Activated T-helper 2 cell treated with anti-CD3 and anti-CD28 coated beads, Interferon-gamma antibody, Interleukin-2, Interleukin-4, amounts not matched to agents 10 μg/mL and 5 μg/mL and 100 μg/mL, durations not matched to agents 14 hours and 24 hours and 36 hours (primary cell): ENCODE results near the gene MAP2K1. TPM values are rescaled to one million over a fixed set of nuclear protein-coding genes. Genes with fewer than 3 reads are reported as not detected.
"Not testable (repeated sequence)": the region's sequence is repeated elsewhere in the genome, so short reads cannot be mapped to it uniquely, and the experiment has no call there.

ENCODE experiments used
- DNase-seq: peaks from one replicate; pipeline ENCODE4 v3.0.0; 2021; ENCODE audit warnings: low spot score
- H3K27ac Mint-ChIP-seq: one replicate; pipeline ENCODE4 v1.8.0; 2021; ENCODE audit warnings: mixed read lengths
- H3K27me3 Mint-ChIP-seq: one replicate; pipeline ENCODE4 v1.8.0; 2021; ENCODE audit warnings: low read depth, mixed read lengths
- H3K36me3 Mint-ChIP-seq: one replicate; pipeline ENCODE4 v1.8.0; 2021; ENCODE audit warnings: low read depth, mixed read lengths
- H3K4me1 Mint-ChIP-seq: one replicate; pipeline ENCODE4 v1.8.0; 2021; ENCODE audit warnings: low read depth, mixed read lengths
- H3K4me3 Mint-ChIP-seq: one replicate; pipeline ENCODE4 v1.8.0; 2021; ENCODE audit warnings: low read depth, mild to moderate bottlenecking, moderate library complexity, mixed read lengths
- H3K9me3 Mint-ChIP-seq: one replicate; pipeline ENCODE4 v1.8.0; 2021; ENCODE audit warnings: mixed read lengths
- intact Hi-C: fragments of 100-400 bp; cut with micrococcal nuclease; formaldehyde crosslinking; loops from one replicate; pipeline ENCODE4 v1.15.1; 2023
- total RNA-seq: library from RNA; stranded (reverse); gene quantifications from 2 replicates; pipeline ENCODE4 v1.2.3, GENCODE V29; 2022

Gene MAP2K1
- 107 and 111 TPM in 2 replicates for total RNA-seq

GRCh38 chr15:66386204-66387123 is at the start of gene MAP2K1:
TSS of gene MAP2K1 (plus strand) at chr15:66386912. CDS start at chr15:66387348, 436 bp downstream.
- H3K4me1 Mint-ChIP-seq = peaks cover 39% of the 10 kb centered on the region
- no peaks in the 10 kb centered on the region for H3K9me3 Mint-ChIP-seq
- no peaks in the 10 kb centered on the region for H3K27me3 Mint-ChIP-seq

DNA sequence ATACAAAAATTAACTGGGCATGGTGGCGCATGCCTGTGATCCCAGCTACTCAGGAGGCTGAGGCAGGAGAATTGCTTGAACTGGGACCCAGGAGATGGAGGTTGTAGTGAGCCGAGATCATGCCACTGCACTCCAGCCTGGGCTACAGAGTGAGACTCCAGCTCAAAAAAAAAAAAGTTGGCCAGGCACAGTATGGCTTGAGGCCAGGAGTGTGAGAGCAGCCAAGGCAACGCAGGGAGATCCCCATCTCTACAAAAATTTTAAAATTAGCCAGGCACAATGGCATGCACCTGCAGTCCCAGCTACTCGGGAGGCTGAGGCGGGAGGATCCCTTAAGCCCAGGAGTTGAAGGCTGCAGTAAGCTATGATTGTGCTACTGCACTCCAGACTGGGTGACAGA is 38.2 kb upstream of the MAP2K1 start:
- H3K4me1 Mint-ChIP-seq, H3K4me3 Mint-ChIP-seq, H3K9me3 Mint-ChIP-seq, intact Hi-C loops, H3K27me3 Mint-ChIP-seq, H3K27ac Mint-ChIP-seq, DNase-seq: not testable (repeated sequence)
- H3K36me3 Mint-ChIP-seq = peaks cover 44% of the 10 kb centered on the region

More at GRCh38 chr15:66386204-66387123, at the start of gene MAP2K1:
- peak; percentile 98 for DNase-seq
- intact Hi-C loops = loop anchor here (1.0 to 2.0 kb wide), 4 partner anchors 14 to 111 kb away; partner anchors contain the start of genes SNAPC5 and TIPIN
- Mint-ChIP-seq H3K36me3 (peaks cover 32% of the 10 kb centered on the region), H3K4me3 (peak within 1 kb of the TSS; percentile 99), H3K27ac (peak within 1 kb of the TSS; percentile 99)

DNA sequence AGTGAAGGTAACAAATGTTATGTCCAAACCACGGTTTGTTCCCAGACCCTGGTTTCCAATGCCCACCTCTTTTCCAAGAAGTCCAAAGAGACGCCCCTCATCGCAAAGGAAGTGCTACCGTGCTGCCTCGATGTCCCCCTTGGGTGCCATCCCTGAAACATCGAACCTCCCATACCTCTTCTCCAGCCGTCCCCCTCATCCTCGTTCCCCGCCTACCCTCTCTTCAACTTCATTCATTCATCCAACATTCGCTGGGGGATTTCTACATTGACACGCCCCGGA is 30.7 kb upstream of the MAP2K1 start:
- H3K36me3 Mint-ChIP-seq = peaks cover 24% of the 10 kb centered on the region
- intact Hi-C loops = loop anchor here (1.0 kb wide), 3 partner anchors 14 to 141 kb away; partner anchors contain the start of genes MAP2K1 and SNAPC5
- peak overlapping the region; percentile 97 for H3K27ac Mint-ChIP-seq
- peaks cover 25% of the 10 kb centered on the region for H3K4me1 Mint-ChIP-seq
- no peaks in the 10 kb centered on the region for H3K27me3 Mint-ChIP-seq
- H3K9me3 Mint-ChIP-seq = no peaks in the 10 kb centered on the region
- DNase-seq = no peak
- H3K4me3 Mint-ChIP-seq = peak overlapping the region; percentile 97

DNA sequence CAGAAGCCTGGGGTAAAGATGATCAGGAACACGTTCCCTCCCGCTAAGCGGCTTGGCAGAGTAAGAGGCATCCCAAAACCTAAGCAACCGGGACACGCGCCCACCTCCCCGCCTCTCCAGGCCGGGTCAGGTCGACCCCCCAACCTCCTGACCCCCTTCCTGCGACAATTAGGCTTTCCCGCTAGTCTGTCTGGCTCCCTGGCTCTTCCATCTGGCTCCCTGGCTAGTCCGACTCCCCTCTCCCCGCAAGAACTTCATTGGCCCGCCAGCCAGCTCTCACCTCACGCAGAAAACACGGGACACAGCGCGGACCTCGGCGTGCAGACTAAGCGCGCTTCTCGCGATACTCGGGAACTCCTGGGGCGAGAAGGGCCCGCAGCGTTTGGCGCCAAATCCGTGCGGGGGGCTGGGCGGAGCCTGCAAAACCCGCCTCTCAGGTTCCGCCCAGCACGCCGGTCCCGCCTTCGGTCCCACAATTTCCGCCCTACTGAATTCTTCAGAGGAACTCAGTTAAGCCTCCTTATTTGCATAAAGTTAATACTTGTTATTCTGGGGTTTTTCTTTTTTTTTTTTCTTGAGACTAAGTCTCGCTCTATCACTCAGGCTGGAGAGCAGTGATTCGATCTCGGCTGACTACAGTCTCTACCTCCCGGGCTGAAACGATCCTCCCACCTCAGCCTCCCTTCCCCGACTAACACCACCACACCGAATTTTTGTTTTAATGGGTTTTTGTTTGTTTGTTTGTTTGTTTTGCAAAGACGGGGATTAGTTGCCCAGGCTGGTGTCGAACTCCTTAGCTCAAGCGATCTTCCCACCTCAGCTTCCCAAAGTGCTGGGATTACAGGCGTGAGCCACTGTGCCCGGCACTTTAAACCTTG is 30.1 kb upstream of the MAP2K1 start, which contains the start of gene TIPIN:
TIPIN (minus strand) TSS at position 327 of the 878 bp plus-strand sequence. CDS start 3,738 bp downstream, outside the sequence.
- DNase-seq = peak; percentile 96
- Mint-ChIP-seq H3K9me3 (no peaks in the 10 kb centered on the region), H3K36me3 (peaks cover 23% of the 10 kb centered on the region), H3K27me3 (no peaks in the 10 kb centered on the region), H3K4me3 (peak within 1 kb of the TSS; percentile 97), H3K4me1 (peaks cover 25% of the 10 kb centered on the region), H3K27ac (peak within 1 kb of the TSS; percentile 97)
- intact Hi-C loops = loop anchor here (1.0 kb wide), 3 partner anchors 14 to 141 kb away; partner anchors contain the start of genes MAP2K1 and SNAPC5

DNA sequence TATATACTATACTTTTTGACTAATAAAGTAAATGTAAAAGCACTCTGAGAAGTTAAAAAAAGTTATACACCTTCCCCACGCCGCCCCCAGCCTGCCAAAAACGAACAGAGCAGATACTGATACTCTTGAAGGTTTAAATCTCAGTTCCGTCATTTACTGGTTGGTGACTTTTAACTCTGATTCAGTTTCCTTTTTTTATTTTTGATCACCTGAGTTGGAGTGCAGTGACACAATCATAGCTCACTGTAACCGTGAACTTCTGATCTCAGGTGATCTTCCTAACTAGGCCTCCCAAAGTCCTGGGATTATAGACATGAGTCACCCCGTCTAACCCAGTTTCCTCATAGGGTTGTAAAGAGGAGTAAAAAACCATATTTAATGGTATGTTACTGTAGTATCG is 27.0 kb upstream of the MAP2K1 start:
- H3K4me3 Mint-ChIP-seq = no peak overlapping the region
- DNase-seq = no peak
- peaks cover 8% of the 10 kb centered on the region for H3K36me3 Mint-ChIP-seq
- peaks cover 15% of the 10 kb centered on the region for H3K4me1 Mint-ChIP-seq
- H3K9me3 Mint-ChIP-seq = no peaks in the 10 kb centered on the region
- intact Hi-C loops = no loop called here
- H3K27me3 Mint-ChIP-seq = no peaks in the 10 kb centered on the region
- H3K27ac Mint-ChIP-seq = no peak overlapping the region

- H3K9me3 Mint-ChIP-seq, DNase-seq, H3K27me3 Mint-ChIP-seq, H3K36me3 Mint-ChIP-seq, H3K4me3 Mint-ChIP-seq, intact Hi-C loops, H3K27ac Mint-ChIP-seq, H3K4me1 Mint-ChIP-seq: not testable (repeated sequence)
These were observed 24.8 kb upstream of the MAP2K1 start for GRCh38 chr15:66361745-66362460.

DNA sequence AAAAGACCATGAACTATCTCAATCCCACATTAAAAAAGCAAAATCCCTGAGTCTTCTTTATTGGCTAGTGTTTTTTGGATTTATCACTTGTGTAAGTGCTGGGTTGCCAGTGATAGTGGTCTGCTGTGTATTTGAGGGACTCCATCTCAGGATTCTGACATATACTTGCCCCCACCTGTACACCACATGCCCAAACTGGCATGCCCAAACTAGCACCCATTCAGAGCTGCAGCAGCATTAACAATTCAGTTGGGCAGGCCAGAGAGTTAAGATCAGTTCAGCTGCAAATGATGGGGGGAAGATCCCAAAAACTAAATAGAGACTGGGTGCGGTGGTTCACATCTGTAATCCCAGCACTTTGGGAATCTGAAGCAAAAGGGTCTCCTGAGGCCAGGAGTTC is 23.9 kb upstream of the MAP2K1 start:
- Mint-ChIP-seq H3K27me3 (no peaks in the 10 kb centered on the region), H3K36me3 (no peaks in the 10 kb centered on the region), H3K4me1 (peaks cover 2% of the 10 kb centered on the region), H3K27ac (no peak overlapping the region), H3K4me3 (no peak overlapping the region), H3K9me3 (no peaks in the 10 kb centered on the region)
- intact Hi-C loops = no loop called here
- no peak for DNase-seq

- H3K27ac Mint-ChIP-seq = no peak overlapping the region
- H3K9me3 Mint-ChIP-seq = no peaks in the 10 kb centered on the region
- H3K4me3 Mint-ChIP-seq = no peak overlapping the region
- H3K4me1 Mint-ChIP-seq = peaks cover 8% of the 10 kb centered on the region
- H3K27me3 Mint-ChIP-seq = no peaks in the 10 kb centered on the region
- no peaks in the 10 kb centered on the region for H3K36me3 Mint-ChIP-seq
- DNase-seq = no peak
- intact Hi-C loops = no loop called here
These were observed 21.7 kb upstream of the MAP2K1 start for GRCh38 chr15:66364944-66365528.

DNA sequence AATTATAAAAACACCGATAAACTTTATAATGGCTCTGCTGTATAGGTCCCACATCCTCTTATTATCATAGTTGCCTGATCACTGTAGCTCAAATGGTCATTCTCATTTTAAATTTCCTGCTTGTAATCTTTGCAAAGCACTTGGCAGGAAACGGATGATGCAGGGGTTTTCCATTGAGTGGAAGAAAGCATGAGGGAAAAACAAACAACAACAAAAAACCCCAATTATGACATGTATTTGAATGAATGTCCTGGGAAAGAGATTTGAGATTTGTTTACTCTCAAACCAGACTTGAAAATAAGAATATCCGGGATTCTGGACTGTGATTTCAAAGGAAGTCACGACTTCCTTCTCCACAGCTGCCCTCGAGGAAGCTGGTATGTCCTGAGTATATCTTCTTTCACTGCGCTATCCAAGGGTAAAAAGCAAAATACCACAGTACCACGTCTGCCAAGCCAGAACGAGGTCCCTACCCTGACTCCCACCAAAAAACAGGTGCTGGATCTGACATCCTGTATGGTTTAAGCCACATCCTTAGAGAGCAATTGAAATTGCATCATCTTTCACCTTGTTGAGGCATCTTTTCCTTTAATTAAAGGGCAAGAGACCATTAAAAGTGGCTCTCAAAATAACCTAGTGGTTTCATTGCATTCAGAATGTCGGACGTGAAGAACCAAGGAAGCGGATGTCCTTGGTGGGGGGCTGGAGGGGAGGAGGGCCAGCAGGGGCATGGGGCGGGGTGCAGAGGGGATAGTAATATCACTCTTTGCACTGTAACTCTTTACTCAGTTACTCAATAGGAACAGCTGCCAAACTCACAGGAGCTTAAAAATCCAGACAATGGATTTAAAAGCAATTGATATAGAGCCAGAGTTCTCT is 16.7 kb upstream of the MAP2K1 start:
- intact Hi-C loops = loop anchor here (1.0 kb wide), 2 partner anchors 14 to 16 kb away; partner anchors contain the start of genes MAP2K1 and TIPIN
- no peaks in the 10 kb centered on the region for H3K27me3 Mint-ChIP-seq
- peak overlapping the region; percentile 73 for H3K4me3 Mint-ChIP-seq
- peaks cover 3% of the 10 kb centered on the region for H3K36me3 Mint-ChIP-seq
- peaks cover 3% of the 10 kb centered on the region for H3K9me3 Mint-ChIP-seq
- DNase-seq = peak; percentile 20
- peaks cover 19% of the 10 kb centered on the region for H3K4me1 Mint-ChIP-seq
- peak overlapping the region; percentile 97 for H3K27ac Mint-ChIP-seq

- no peak for DNase-seq
- peaks cover 3% of the 10 kb centered on the region for H3K36me3 Mint-ChIP-seq
- peaks cover 19% of the 10 kb centered on the region for H3K4me1 Mint-ChIP-seq
- no peak overlapping the region for H3K27ac Mint-ChIP-seq
- intact Hi-C loops = no loop called here
- H3K9me3 Mint-ChIP-seq = peaks cover 4% of the 10 kb centered on the region
- H3K27me3 Mint-ChIP-seq = no peaks in the 10 kb centered on the region
- no peak overlapping the region for H3K4me3 Mint-ChIP-seq
These were observed 12.5 kb upstream of the MAP2K1 start for GRCh38 chr15:66374179-66374578.

DNA sequence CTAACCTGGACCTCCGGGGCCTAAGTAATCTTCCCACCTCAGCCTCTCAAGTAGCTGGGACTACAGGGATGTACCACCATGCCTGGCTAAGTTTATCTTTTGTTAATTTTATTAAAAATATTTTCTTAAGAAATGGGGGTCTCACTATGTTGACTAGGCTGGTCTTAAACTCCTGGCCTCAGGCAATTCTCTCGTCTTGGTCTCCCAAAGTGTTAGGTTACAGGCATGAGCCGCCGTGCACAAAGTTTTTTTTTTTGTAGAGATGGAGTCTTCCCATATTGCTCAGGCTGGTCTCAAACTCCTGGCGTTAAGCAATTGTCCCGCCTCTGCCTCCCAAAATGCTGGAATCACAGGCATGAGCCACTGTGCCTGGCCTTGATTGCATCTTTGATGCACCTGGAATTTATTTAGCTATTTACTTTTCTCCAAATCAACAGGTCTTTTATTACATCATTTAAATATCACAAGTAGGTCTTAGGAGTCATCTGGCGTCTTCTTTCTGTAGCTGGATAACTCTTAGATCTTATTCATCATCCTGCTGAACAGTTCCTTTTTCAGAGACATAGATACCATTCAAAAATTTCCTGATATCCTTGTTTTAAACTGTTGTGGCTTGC is 7.8 kb upstream of the MAP2K1 start:
- Mint-ChIP-seq H3K27ac (no peak overlapping the region), H3K9me3 (peaks cover 4% of the 10 kb centered on the region), H3K4me1 (no peaks in the 10 kb centered on the region), H3K4me3 (no peak overlapping the region), H3K36me3 (peaks cover 6% of the 10 kb centered on the region), H3K27me3 (no peaks in the 10 kb centered on the region)
- DNase-seq = no peak
- intact Hi-C loops = no loop called here
